Measurements from ENCODE around the gene ILRUN. TPM values are rescaled to one million over a fixed set of nuclear protein-coding genes. Genes with fewer than 3 reads are reported as not detected.

The ILRUN gene
- total and polyA plus RNA-seq, 9 of the 15 experiments (the other 6 are each of a cell fraction or from before 2014, with no cell fraction given), result 24.9 to 78.9 (median 53.4) TPM

- FAIRE-seq, result no peak
- POLR2A ChIA-PET, result interaction anchor here (0.7 to 1.1 kb wide), 3 partner anchors 8 to 83 kb away, joined by 3 to 4 read pairs (median 3); no protein-coding TSS in a partner anchor
- no peak overlapping the region for H3K4me2 ChIP-seq (ENCODE audit: insufficient read depth, low read length)
- no peaks in the 10 kb centered on the region for H3K9me1 ChIP-seq (ENCODE audit: control insufficient read depth, insufficient read depth, low read length)
- H3K4me1 ChIP-seq (replicated peaks in 1 of 2; ENCODE audit: control insufficient read depth in 2 of 2, insufficient read depth in 2 of 2, low read length in 2 of 2), result peaks cover 9 to 18% of the 10 kb centered on the region in 2 experiments
- 22% methylated on average over 5 of the region's 5 CpGs for WGBS (ENCODE audit: insufficient coverage, low coverage, missing lambda C conversion rate)
- in situ Hi-C loops (cut with MboI) (no loop called here), intact Hi-C loops (cut with micrococcal nuclease) (no loop called here)
- no peaks in the 10 kb centered on the region for H3K79me2 ChIP-seq (ENCODE audit: control insufficient read depth, insufficient read depth, low read length)
- H3K27me3 ChIP-seq (ENCODE audit: control insufficient read depth in 2 of 2, insufficient read depth in 2 of 2, low read length in 2 of 2), result no peaks in the 10 kb centered on the region
- no peaks in the 10 kb centered on the region for H4K20me1 ChIP-seq (replicated peaks; ENCODE audit: control insufficient read depth, insufficient read depth, low read length)
- H3K36me3 ChIP-seq (ENCODE audit: control insufficient read depth, insufficient read depth, low read length), result no peaks in the 10 kb centered on the region
- H3K9ac ChIP-seq (ENCODE audit: insufficient read depth in 1 of 2, low read depth in 2 of 2, low read length in 2 of 2), result peak overlapping the region in 1 of 2 experiments; percentile 85; a peak in 2 of 4 replicates
- DNase-seq (ENCODE audit: extremely low read depth in 1 of 4, low spot score in 3 of 4), result peak in 1 of 4 experiments; percentile 47
- H3K9me3 ChIP-seq (replicated peaks; ENCODE audit: control insufficient read depth, insufficient read depth, low read depth, low read length), result no peaks in the 10 kb centered on the region
- peak overlapping the region; percentile 74 for H2AFZ ChIP-seq (ENCODE audit: low read depth, low read length)
- BruUV-seq (replicated peaks), result no TSS peak
- peak; percentile 34 for ATAC-seq
- CTCF ChIA-PET (ENCODE audit: low intra/inter-chr PET ratio), result no interaction called here
- no peak overlapping the region for H3K4me3 ChIP-seq
- H3K27ac ChIP-seq (ENCODE audit: extremely low read depth, low read depth, low read length), result no peak overlapping the region
- TF ChIP-seq POLR2B (IDR thresholded peaks at IDR 0.05; ENCODE audit: low read depth, partially characterized antibody) (no peak), EGR1 (conservative IDR thresholded peaks at IDR 0.05) (peak; percentile 37), HEY1 (CRISPR knock-in tag; IDR thresholded peaks at IDR 0.05; ENCODE audit: borderline replicate concordance) (no peak), ZNF592 (IDR thresholded peaks at IDR 0.05) (peak; percentile 54; the same call in 1 of the 2 replicates), FOXO4 (CRISPR knock-in tag; IDR thresholded peaks at IDR 0.05) (0 out of 2 replicates have a peak, but pooled peaks have one; percentile 18), L3MBTL2 (IDR thresholded peaks at IDR 0.05) (peak; percentile 77), MTA2 (IDR thresholded peaks at IDR 0.05; ENCODE audit: low read depth) (no peak), ZNF785 (CRISPR knock-in tag; IDR thresholded peaks at IDR 0.05) (no peak), E2F6 (IDR thresholded peaks at IDR 0.05; ENCODE audit: borderline replicate concordance in 1 of 2, extremely low read depth in 1 of 2, insufficient read depth in 1 of 2, insufficient read length in 1 of 2, low read depth in 1 of 2, low read length in 1 of 2, poor library complexity in 1 of 2, severe bottlenecking in 1 of 2) (peak in 1 of 2 experiments; percentile 32), ZFP1 (CRISPR knock-in tag; IDR thresholded peaks at IDR 0.05) (no peak), POLR3G (IDR thresholded peaks at IDR 0.05; ENCODE audit: extremely low read depth, insufficient read length, insufficient replicate concordance) (no peak), EHMT2 (IDR thresholded peaks at IDR 0.05) (no peak), GMEB1 (CRISPR knock-in tag; IDR thresholded peaks at IDR 0.05) (0 out of 2 replicates have a peak, but pooled peaks have one; percentile 8)
- TF ChIP-seq, protein P1, sequence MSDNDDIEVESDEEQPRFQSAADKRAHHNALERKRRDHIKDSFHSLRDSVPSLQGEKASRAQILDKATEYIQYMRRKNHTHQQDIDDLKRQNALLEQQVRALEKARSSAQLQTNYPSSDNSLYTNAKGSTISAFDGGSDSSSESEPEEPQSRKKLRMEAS (CRISPR knock-in tag; IDR thresholded peaks at IDR 0.05), result peak; percentile 57; the same call in 1 of the 2 replicates
These were observed 12.8 kb upstream of the ILRUN start for GRCh38 chr6:34709386-34709785.

All from K562 (cell line).